HG03469 (cell line): ENCODE measurements around the gene NAALADL1.

ENCODE experiments used
- ATAC-seq: cut with Tn5 transposase; IDR thresholded peaks from one replicate; pipeline ENCODE4 v1.9.1; 2021; ENCODE audit warnings: mild to moderate bottlenecking, moderate library complexity, moderate number of reproducible peaks; ENCODE audit not compliant: unreplicated experiment

The NAALADL1 gene

DNA sequence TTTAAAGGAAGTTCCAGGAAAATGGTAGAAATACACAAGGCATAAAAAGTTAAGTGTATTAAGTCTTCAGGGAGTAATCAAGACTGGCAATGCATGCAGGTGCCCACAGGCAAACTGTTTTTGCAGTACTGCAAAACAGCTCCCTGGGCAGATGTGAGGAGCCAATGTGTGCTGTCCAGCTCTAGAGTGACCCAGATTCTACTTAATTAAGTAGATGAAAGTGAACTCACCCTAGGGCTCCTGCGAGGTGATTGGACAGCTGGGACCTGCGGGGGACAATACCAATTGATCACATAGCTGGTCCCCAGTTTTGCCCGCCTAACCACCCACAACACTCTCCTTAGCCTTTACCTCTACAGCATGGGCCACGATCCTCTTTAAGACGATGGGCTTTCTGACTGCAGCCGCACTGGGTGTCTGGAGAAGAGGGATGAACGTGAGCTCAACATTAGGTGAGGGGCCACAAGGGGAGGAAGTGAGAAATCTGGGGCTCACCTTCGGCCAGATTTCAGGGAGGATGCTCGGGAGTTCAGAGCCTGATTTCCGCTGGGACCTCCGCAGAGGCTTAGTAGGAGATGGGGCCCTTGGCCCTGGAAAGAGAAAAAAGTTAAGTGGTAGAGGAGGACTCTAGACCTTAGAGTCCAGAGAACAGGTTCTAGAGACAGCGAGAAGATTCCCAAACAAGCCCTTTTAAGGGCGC, 24.9 kb upstream of the NAALADL1 start:
- ATAC-seq, result peak; percentile 12

DNA sequence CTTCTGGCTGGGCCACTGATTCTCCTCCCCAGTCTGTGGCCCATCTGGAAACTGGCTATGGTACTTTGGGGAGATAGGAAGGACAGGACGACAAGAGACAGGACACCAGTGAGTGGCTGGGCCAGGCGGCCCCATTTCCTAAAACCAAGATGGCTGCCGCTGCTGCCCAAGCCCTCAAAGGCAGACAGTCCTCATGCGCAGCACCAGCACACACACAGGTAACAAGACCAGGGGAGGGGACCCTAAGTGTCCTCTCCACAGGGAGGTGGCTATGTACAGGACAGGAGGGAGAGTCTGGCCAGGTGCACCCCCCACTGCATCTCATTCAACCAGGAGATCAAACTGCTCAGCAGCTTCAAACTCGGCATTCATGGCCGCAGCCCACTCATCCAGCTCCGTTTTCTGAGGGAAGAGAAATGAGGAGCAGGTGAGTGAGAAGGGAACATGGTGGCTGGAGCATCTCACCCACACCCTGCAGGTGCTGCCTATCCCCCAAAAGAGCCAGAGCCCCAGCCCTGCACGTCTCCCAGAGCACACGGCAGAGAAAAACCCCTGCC, 20.5 kb upstream of the NAALADL1 start:
- no peak for ATAC-seq

DNA sequence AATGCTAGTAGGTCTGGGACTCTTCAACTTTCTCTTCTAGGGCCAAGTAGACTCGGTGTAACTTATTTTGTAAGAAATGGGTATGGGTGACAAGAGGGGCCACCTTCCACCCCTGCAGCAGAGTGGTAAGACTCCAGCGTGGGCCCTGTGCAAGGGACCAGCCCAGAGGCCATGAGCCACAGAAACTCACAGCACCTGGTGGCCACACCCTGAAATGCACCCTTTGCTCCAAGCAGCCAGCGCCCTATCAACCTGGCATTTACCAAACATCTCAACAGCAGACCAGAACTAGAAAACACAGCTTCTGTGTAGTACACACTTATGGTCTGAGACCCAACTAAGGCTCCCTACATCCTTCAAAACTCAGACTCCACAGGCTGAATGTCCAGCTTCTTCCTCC, 19.8 kb upstream of the NAALADL1 start:
- ATAC-seq, result no peak

DNA sequence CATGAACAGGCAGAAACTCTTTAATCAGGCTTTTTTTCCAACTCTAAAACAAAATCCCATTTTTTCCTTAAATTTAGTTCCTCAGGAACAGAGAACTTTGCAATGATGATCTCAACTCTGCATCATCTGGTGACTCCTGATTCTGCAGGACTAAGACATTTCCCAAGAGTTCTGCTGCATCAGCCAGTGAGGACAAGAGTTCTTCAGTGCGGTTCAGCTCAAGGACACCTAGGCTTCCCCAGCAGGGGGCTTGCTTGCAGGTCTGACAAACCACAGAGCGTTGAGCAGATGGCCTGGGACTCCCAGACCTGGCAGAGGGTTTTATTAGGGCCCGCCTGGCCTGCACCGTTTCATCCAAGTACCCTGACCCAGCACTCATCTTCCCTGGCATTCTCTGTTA, 19.1 kb upstream of the NAALADL1 start:
- no peak for ATAC-seq

DNA sequence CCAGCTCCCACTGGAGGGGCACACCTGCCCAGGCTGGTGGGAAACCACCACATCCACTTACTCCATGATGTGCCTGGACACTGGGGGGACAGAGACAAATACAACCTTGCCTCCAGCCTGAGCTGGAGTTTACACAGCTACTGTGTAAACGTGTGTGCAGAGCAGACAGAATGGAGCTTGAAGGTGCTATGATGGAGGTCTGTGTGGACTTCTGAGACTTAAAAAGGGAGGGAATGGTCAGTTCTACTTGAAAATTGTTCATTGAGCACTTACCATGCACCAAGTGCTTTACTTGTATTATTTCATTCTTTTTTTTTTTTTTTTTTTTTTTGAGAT, 14.2 kb upstream of the NAALADL1 start:
- no peak for ATAC-seq

DNA sequence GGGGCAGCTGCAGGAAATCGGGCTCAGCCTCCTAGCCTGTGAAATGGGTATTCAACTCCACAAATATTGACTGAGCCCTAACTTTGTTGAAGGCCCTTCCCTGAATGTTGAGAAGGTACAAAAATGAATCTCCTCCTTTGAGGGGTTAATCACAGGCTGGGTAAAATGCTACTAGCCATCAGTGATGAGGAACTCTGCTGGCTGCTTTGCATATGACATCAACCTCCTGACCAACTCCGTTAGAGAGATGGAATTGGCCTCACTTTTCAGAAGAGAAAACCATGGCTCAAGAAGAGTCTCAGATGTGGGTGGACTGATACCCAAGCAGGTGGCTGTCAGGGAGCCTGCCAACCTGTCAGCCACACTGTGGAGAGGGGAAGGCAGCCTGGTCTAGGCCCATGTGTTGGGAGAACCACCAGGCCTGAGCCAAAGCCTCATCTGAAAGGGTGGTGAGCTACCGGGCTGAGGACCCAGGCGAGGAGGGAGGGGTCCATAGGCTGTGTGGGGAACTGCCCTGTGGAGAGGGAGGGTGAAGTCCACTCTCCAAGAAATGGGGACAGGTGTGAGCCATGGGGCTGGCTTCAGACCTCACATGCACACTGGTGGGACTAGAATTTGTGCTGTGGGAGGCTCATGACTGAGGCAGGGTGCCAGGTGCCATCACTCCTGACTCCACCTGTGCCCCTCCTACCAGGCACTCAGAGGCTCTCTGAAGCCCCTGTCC, 13.7 kb upstream of the NAALADL1 start:
- ATAC-seq, result no peak

DNA sequence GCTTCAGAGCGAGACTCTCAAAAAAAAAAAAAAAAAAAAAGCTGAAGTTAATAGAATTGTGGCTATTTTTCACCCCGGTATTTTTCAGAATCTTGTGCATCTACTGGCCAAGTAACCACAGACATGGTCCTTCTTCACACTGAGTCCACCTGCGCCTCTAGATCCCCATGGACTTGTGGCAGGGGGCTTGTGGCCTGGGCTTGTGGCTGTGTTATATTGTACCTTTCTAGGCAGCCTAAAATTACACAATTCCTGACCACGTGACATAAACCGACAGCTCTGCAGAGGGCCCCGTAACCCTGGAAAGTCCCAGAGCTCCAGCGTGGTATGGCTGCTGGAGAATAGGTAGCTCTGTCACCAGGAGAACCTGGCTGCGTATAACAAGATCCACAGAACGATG, 10.9 kb upstream of the NAALADL1 start:
- ATAC-seq, result no peak

DNA sequence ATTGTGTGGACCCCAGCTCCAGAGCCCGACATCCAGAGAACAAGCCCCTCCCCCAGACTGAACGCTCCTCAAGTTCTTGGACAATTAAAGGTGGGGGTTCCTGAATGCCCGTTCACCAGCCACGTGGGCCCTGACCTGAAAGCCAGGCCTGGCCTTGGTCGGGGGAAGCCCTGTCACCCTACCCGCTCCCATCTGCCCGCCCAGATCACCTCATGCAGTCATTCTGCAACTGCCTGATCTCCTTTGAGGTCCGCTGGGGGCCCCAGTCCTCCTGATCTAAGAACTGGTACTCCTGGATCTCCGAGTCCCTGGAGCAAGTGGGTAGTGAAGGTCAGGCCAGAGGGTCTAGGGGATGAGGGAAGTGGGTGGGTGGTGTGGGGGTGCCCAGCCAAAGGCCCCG, 9.1 kb upstream of the NAALADL1 start:
- no peak for ATAC-seq

DNA sequence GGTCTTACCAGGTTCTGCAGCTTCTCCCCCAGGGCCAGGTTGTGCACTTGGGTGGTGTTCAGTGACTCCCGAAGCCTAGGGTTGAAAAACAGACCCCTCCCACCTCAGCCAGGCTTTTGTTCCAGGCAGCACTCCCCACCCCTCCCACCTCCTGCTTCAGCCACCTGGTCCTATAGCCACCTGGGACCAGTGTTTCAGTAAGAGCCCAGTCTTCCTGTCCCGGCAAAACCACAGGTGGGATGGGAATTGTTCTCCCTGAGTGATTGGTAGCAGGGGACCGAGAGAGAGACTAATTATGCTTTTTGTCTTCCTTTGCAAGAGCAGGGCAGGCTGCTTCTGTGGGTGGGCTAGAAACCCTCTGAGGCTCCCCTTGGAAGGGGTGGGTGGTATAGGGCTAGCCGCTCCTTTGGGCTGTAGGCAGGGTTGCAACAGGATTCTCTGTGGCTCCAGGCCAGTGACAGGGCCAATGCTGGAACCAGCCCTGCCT, 8.5 kb upstream of the NAALADL1 start:
- no peak for ATAC-seq

DNA sequence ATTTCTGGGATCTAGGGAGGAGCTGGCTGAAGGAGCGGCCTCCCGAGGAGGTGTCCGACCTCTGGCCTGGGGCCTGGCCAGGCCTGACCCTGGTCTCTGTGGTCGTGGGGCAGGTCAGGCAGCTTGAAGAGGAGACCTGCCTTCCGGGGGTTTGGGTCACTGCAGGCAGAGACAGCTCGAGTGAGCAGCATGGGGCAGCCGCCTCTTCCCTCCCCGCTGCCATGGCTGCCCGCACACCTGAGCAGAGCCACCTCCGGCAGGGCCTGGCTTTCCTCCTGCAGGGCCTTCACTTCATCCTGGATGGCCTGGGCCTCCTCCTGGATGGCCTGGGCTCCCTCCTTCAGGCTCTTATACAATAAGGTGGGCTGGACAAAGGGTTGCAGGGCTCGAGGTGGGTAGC, 8.0 kb upstream of the NAALADL1 start:
- no peak for ATAC-seq

DNA sequence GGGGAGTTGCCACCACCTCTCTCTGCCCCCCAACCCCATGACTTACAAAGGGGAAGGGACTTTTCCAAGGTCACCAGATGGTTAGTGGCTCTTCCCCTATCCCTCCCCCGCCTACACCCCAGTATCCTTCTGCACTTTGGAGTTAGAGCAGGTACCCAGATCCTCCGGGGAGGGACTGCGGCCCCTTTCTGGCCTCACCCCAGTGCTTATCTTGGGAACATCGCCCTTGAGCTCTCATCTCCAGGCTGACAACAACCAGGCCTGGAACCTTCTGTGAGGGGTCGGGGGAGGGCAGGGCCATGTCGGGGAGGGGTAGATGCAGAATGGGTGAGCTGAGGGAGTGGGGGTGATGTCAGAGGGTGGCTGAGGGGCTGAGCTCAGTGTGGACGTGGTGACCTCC, 7.5 kb upstream of the NAALADL1 start:
- ATAC-seq, result no peak

DNA sequence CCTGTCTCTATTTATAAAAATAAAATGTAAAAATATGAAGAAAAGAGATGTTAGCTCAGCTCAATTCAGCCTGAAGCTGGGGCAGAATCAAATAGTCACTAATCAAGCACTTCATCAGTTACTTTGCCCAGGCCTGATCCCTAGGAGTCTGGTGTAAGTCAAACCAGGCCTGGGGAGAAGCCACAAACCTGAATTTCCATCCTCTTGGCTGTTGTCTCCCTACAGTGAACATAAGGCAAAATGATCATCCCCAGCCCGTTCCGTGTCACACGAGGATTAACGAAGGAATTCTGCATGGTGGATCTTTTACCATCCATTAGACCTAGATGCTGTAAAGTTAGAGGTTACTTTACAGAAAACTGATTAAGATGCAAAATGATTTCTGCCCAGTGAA, 6.5 kb upstream of the NAALADL1 start:
- ATAC-seq, result no peak

DNA sequence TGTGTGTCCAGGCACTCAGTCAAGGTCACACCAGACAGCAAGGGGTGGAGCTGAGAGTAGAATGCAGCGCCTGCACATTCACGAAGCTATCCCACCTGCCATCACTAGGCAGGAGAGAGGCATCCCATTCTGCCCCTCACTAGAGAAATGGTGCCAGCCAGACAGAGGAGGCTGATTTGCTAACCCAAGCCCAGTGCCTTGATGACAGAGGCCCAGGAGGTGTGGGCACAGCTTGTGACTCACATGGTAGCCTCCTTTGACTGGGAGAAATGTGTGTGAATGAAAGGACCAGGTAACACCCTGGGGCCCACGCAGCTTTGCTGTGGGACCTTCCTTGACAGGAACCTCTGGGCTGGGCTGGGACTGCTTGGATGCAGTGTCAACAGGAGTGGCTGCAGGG, 5.2 kb upstream of the NAALADL1 start:
- no peak for ATAC-seq

DNA sequence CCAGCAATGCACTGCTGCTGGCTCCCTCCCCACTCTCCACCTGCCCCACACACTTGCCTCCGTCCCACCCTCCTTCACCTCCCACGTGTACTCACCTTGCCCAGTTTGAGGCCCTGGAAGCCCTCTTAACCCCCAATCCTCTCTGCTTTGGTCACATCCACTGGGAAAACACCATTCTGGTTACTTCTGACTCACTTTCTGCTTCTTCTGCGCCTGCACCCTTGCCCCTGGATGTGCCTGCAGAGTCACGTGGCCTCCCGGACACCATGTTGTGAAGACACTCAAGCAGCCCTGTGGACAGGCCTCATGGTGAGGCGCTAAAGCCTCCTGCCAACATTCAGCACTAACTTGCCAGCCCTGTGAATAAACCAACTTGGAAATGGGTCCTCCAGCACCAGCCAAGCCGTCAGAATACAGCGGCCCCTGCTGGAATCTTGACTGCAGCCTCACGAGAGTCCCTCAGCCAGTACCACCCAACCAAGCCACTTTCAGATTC, 2.6 kb upstream of the NAALADL1 start:
- no peak for ATAC-seq

DNA sequence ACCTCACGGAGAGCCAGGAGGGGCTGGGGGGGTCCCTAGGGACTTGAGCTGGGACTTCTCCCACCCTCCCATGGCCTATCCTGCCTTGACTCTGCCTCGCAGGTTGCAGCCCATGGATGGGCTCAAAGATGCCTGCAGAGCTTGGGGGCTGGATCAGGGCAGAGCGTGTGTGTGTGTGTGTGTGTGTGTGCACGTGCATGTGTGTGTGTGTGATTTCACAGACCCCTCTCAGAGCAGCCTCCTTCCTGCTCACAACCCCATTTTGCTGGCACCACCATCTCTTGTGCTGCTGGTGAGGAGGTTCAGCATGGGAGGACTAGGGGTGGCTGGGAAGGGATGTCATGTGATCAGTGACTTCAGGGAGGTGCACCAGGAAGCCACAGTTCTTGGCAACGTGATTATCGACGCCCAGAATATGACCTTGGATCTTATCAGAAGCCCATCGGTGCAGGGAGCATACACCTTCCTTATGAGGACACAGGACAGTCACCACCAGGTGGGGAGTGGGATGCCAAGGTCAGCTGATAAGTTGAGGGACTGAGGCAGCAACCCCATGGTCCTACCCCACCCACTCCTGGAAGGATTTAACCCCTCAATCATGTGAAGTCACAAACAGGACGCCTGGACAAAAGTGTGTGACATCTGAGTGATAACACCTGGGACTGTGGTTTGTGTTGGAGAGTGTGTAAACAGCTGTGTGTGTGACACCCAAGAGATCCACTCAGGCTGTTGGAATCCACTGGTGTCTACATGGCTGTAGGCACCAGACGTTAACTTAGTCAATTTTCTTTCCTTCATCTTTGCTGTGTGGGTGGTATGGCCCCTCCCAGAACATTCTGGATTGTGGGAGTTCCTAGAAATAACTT, 1.8 kb upstream of the NAALADL1 start:
- no peak for ATAC-seq

DNA sequence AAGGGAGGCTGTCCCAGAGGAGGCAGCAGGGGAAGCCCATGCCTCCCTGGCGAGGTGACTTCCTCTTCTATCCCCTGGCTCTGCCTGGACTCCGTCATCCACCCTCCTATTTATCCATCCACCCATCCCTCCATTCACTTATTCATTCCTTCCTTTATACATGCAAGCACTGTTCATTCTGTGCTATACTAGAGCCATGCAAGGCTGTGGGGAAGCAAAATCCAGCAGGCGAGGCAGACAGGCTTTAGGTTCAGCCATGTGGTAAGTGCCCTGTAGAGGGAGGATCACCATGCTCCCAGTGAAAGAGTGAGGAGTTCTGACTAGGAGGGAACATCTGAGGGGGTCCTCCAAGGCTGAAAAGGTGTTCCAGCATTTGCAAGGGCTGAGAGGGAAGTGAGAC, 1.2 kb upstream of the NAALADL1 start:
- no peak for ATAC-seq

DNA sequence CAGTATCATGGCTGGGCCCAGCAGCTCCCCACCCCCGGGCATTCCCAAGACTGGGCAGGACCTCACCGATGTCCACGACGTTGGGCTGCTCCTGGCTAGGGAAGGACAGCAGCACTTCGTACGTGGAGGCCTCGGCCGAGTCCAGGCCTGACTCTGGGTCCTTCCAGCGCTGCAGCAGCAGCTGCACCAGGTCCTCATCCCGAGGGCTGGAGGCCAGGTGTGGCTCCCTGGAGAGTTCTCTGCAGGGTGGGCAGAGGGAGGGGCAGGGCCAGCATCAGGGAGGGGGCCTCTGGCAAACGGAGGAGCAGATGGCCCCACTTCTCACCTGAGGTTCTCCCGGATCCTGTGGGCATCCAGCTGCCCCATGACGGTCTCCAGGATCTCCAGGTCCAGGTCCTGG, 341 bp downstream of the NAALADL1 start:
- no peak for ATAC-seq

DNA sequence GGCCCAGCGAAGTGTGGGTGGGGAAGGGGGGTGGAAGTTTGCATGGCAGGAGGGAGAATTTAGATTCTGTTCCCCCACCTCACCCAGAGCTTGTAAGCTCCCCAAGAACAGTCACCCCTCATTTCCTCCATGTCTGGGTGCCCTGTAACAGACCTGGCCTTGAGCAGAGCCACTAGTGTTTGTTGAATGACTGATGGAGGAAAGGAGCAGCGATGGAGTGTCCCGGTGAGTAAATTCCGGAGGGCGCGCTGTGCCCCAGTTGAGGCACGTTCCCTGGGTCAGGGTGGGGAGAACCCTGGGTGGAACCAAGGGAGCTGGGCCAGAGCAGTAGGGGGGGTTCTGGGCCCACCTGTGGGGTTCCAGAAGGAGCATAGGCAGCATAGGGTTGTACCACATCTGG, 827 bp downstream of the NAALADL1 start:
- ATAC-seq, result no peak

DNA sequence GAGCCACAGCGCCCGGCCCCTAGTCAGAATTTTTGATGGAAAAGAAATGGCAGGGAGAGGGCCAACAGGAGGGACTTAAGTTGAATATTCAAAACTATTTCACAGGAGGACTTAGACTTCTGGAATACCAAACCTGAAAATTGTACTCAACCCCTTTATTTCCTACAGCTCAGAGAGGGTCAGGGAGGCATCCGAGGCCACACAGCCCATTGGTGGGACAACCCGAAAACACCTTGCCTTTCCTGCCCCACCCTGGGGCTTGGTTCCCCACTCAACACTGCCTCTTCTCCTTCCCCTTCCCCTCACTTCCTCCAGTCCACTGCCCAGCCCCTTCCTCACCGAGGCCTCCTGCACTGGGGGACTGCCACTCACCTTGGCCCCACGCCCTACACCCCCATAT, 1.4 kb downstream of the NAALADL1 start:
- ATAC-seq, result no peak

DNA sequence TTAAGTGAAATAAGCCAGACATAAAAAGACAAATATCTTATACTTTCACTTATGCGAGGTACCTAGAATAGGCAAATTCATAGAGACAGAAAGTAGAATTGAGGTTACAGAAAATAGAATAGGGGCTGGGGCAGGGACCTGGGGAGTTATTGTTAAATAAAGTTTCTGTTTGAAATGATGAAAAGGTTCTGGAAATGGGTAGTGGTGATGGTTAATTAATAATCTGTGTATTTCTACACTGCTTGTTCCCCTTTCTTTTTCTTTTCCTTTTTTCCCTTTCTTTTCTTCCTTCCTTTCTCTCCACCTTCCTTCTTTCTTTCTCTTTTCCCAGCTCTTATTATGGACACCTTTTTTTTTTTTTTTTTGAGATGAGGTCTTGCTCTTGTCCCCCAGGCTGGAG, 2.8 kb downstream of the NAALADL1 start:
- no peak for ATAC-seq

DNA sequence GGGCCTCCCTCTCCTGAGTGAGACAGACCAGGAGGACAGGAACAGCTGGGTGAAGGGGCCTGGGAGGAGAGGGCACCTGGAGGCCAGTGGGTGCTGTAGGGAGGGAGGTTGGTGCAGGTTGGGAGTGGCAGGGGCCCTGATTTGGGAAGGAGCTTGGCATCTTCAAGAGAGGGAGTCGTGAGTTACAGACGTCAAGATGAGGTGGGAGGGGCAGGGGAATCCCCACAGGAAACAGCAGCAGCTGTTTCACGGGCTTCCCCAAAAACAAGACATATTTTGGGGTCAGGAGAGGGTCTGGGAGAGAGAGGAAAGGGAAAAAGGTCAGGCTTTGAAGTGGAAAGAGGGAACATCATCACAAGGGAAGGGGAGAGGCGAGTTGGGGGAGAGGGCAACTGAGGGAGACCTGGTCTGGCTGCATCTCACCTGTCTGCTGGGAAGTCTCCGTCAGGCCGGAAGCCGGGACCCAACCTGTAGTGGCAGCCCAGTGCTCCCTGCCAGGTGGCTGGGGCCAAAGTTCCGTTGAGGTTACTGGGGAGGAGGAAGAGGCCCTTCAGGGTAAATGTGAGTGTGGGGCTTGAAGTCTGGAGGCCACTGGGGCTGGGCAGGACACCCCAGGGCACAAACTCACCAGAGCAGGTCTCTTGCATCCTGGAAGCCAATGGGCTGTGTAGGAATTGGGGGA, 4.4 kb downstream of the NAALADL1 start:
- no peak for ATAC-seq
